GM19239 (cell line): ENCODE measurements around the gene RBM20.
"Not testable (repeated sequence)": the region's sequence is repeated elsewhere in the genome, so short reads cannot be mapped to it uniquely, and the experiment has no call there.

Source experiments
- DNase-seq: peaks from one replicate; pipeline ENCODE4 v3.0.0; 2011; ENCODE audit warnings: low spot score; ENCODE audit not compliant: insufficient read length
- FAIRE-seq: peaks from 2 replicates; lab custom pipeline; 2011; peaks lifted over from hg19 to GRCh38; lab: Jason Lieb, UNC

The RBM20 gene

DNA sequence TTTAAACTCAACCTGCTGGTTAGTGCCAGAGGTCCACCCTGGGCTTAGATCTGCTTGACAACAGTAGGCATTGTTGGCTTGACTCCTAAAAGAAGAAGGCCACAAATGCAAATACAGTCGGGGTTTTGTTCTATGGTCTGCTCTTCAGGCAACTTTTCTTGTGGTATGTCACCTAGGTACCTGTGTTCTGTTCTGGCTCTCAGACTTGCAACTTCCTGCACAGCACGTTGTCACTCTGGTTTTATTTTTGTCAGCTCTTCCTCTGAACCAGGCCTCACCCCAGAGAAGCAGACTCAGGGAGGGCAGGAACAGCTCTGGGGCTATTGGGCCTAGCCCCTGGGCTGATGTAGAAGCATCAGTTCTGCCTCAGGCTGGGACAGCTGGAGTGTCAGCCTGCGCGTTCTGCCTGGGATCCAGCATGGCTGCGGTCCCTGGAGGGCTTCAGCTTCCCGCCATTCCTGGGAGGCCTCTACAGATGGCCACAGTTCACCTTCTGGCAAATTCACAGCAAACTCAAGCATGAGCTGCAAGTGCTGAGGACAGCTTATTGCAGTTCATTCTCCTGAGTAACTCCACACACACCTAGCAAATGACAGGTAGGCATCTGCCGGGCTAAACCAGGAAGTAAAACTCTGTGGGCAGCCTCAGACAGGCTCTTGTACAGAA, 216.6 kb downstream of the RBM20 start:
- DNase-seq: no peak

DNA sequence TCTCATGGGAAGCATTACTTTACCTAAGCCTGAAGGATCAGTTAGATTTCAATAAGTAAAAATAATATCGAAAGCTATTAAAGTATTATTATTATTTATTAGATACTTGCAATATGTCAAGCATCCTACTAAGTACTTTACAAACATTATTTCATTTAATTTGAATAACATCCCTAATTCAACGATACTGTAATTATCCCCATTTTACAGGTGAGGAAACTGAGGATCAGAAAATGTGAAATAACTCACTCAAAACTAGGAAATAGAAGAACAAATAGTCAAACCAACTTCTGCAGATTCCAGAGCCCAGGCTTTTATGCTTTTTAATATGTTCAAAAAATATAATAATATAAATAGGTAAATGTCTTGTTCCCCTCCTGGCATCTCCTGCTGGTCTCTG, 217.3 kb downstream of the RBM20 start:
- DNase-seq (no peak), FAIRE-seq (no peak)

More for the DNA sequence above, 216.6 kb downstream of the RBM20 start:
- peak; percentile 97 for FAIRE-seq

DNA sequence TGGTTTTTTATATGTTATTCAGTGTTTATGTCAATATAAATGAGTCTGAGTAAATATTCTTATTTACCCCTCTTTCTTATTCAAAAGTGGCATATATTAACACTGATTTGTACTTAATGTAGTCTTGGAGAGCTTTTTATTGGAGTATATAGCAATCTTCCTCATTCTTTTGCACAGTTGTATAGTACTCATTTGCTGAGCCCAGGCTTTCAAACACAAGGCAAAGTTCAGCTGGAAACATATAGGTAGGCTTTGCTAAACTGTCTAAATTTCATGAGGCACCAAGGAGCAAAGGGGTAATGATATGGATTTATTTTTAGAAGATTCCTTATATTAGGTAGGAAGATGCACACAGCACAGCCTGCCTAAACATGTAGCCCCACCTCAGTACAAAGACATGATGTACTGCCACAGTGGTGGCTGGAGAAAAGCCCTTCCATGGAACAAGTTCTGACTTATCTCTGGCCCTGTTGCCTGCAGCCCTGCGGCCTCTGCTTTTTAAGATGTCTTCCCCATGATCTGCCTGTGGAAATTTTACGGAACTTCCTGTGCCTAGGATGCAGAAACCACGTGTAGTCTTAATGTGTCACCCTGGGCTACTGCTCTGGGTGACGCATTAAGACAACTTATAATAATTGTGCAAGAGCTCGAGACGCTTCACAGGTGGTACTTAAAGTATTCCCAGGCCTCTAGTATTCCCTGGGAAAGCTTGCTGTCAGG, 218.0 kb downstream of the RBM20 start:
- FAIRE-seq: no peak
- DNase-seq: no peak

DNA sequence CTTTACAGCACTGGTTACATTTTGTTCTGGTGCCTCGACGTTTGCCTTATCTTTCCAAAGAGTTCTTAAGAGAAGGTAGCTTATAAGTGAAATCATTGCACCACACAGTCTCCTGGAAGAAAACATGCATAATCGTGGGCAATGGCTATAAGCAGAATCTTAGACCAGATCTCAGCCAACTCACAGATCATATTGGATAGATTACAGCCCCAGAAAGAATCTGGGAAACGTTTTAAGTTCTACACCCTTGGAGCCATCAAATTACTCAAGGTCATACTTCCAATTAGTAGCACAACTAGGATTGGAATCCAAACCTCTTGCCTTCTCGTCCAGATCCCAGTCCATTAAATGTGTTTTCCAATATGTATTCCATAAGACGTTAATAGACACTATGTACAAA, 218.8 kb downstream of the RBM20 start:
- FAIRE-seq (peak; percentile 37), DNase-seq (no peak)

DNA sequence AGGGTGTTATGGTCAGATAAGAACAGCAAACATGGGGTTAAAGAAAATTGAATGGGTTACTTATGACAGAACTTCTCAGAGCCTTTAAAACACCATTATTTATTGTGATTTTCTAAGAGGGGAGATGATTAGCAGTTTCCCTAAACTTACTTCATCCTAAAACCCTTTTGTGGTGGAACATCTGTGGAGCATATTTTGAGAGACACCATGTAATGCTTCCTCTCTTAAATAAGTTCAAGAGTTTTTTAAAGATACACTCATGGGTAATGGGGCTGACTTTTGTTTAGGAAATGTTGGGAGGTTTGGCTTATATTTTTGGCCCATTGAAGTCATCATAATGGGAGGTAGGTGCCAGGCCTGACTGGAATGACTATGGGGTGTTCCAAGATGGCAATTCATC, 219.2 kb downstream of the RBM20 start:
- DNase-seq (no peak), FAIRE-seq (no peak)

DNA sequence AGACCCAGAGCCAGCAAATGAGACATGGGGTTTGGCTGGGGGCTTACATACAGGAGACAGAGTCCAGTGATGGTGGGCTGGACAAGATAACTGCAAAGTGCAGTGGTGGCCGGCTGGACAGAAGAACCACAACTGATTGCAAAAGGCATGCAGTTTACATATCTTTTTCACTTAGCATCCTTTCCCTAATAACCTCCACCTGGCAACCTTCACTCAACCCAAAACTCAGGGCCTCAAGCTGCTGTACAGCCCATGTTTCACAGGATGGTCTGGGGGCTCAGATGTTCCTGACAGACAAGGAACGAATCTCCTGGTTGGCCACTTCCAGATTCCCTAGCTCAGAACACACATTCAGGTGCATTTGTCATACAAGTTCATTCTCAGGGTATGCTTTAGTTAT, 219.8 kb downstream of the RBM20 start:
- FAIRE-seq: no peak
- no peak for DNase-seq

DNA sequence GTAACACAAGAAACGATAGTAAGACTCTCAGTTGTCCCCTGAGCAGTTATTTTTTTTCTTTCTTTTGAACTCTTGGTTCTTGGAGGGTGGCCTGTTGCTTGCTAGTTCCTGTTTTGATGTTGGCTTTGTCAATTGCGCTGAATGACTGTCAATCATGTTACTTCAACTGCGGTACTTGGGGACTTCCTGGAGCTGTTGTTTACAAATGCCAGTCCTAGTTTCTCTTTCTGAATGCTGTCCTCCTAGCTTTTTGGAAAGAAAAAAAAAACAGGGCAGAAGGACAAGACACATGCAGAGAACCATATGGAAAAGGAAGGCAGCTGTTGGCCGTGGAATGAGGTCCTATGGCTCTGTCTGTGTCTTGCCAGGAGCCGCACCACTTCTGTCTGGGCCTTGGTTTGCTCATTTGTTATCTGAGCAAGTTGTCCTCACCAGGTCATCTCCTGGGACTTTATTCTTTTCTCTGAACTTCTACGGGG, 220.6 kb downstream of the RBM20 start:
- DNase-seq (no peak), FAIRE-seq (peak; percentile 99)

DNA sequence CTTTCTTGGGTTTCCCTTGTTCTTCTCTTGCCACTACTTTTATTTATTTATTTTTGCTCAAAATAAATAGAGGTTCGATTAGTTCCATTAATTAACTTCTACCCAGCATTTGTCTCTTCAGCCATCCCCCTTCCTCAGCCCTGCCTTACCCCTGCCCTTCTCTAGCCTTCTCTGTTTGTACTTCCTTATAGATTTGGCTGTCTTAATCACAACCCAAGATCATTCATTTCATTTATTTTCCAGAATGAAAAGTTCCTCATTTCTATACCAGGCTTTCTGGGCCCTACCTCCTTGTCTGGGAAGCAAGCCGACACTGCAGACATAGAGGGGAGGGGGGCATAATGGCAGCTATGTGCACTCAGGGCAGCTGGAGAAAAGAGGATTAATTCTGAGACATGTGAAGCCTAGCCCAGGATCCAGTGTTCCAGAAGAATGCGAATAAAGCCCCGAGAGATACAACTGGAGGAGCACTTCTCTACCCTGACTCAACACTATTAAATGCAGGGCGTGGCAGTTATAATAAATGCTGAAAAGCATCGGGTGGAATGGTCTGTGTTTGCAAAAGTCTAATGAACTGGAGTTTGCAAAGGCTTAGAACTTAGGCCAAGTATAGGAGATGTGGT, 221.2 kb downstream of the RBM20 start:
- peak; percentile 80 for FAIRE-seq
- DNase-seq: no peak

DNA sequence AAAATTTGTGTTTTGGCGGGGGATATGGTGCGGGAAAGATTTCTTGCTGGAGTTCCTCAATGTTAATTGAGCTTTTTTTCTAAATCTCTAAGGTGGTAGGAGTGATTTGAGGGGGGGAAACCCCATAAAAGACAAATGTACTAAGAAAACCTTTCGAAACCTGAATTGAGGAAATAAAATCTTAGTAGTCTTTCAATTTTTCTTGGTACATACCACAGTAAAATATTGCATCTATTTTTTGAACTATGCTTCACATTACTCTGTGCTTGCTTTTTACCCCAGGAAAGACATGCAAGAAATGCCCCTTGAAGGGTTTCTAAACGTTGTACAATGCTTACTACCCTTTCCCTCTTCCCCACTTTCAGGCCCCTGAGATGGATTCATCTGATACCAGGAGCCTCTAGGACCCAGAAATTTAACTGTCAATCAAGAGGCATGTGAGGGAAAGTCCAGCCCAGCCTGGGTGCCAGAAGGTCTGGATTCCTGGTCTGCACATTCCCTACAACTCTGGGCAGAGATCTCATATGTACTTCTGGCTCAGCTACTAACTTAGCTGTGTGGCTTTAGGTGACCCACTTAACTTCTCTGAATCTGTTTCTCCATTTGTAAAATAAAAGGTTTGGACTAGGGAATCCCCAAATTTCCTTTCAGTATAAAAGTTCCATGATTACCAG, 221.8 kb downstream of the RBM20 start:
- FAIRE-seq (peak; percentile 90), DNase-seq (no peak)

DNA sequence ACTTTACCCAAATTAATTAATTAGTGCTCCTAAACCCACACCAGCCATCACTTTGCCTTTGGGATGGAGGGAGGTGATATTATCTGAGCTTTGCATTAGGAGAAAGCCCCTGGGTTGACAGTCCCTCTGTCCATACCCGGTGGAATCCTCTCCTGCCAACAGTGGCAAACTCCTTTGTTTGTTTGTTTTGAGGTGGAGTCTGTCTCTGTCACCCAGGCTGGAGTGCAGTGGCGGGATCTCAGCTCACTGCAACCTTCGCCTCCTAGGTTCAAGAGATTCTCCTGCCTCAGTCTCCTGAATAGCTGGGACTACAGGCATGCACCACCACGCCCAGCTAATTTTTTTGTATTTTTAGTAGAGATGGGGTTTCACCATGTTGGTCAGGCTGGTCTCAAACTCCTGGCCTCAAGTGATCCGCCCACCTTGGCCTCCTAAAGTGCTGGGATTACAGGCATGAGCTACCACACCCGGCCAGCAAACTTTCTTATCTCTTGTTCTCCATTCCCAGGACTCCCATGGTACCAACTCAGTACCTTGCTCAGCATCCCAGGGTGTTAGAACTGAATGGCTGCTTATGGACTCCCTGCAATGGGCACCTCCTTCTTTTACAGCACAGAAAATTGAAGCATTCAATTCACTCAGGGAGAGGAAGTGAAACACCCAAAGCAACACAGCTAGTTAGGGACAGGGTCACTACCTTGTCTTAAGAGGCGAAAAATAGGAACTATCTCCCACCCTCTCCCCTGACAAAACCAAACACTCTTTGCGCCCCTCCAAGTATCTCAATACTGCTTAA, 223.1 kb downstream of the RBM20 start:
- DNase-seq: not testable (repeated sequence)
- FAIRE-seq: peak; percentile 96

DNA sequence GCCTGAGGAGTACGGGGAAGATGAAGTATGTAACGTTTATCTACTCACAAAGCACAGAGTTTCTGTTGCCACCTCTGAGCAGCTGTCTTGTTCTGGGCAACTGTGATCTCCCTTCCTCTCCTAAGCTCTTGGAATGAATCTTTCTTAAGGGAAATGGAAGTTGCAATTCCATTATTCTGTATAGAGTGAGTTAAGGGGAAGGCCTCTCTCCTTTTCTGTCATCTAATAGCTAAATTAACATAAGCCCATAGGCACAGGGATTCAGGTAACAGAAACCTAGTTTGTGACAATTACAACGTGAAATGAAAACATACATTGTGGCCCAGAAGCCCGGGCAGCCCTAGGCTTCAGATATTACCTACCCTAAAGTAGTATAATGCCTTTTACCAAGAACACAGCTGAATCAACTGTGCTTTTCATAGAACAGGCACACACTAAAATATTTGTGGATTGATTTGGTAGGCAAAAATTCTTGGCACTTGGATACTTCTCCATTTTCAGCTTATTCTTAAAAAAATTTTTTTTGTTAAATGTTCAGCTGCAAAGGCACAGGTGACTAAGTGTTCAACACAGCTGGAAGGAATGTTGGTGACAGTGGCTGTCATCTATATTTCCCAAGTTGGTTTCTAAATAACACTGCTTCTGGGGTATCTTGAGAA, 223.8 kb downstream of the RBM20 start:
- DNase-seq: no peak
- FAIRE-seq: peak; percentile 23

DNA sequence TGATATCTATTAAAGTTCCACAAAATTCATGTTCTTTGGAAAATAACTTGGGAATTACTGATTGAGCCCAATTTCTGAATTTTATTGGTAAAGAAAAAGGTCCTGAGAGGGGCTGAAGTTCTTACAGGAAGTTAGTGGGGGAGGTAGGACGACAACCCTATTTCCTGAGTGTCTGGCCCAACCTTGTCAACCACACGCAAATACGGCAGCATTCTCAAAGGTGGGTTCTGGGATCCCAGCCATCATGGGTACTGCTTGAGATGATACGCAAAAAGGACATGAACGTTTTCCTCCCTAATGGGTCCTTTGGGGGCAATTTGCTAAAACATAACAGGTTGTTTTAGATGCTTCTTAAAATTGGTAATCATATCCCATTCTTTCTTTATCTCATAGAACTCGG, 224.8 kb downstream of the RBM20 start:
- DNase-seq (no peak), FAIRE-seq (peak; percentile 93)

DNA sequence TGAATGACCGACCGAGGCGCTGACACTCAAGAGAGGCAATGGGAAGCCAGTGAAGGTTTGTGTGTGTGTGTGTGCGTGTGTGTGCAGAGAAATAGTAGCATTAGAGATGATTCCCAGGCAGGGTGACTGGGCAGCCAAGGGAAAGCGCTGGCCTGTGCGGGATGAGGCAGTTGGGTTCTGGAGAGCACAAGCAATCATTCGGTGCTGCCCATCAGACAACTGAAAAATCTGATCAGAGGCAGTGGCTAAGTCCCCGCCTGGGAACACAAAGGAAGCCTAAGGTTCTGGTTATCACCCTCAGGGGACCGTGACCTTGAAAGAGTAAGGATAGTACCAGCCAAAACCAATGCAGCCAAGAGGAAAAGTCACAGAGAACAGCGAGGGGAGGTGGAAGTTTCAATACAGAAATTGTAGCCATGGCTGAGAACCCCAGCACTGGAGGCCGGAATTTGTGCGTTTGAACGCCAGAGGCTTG, 226.7 kb downstream of the RBM20 start:
- DNase-seq: no peak
- FAIRE-seq: no peak

DNA sequence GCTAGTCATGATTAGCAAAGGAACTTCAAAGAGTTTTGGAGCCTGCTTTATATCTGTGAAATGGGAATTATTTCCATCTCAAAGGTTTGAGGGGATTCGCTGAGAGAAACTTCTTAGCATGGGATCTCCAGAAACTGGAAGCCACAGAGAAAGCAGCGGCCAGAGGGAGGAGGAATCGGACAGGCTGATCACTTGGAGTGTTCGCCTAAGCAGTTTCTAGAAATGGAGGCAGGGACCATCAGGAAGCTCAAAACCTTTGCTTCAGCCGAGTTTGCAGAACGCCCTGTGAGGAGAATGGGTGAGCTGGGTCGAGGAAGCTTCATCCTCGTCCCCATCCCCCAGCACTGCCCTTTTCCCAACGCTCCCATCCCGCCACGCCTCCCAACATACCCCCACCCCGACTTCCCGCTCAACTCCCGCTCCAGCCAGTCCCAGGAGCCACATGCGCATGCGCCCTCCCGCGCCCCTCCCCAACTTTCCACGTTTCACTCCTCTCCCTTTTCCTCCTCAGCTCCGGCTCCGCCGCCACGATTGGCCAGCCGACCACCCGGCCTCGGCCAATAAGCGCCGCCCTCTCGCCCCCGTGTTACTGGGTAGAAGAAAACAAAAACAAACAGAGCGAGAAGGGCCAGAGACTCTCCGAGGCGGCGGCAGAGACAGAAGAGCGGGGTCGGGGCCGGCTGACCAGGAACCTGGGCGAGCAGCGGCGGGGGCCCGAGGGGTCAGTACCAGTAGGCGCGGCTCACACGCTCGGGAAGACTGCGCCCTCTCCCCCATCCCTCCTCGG, 227.4 kb downstream of the RBM20 start, which contains the start of gene PDCD4:
PDCD4 (plus strand) TSS at position 631 of the 787 bp plus-strand sequence. CDS start 4,100 bp downstream, outside the sequence.
- FAIRE-seq: peak; percentile 95
- peak; percentile 40 for DNase-seq

DNA sequence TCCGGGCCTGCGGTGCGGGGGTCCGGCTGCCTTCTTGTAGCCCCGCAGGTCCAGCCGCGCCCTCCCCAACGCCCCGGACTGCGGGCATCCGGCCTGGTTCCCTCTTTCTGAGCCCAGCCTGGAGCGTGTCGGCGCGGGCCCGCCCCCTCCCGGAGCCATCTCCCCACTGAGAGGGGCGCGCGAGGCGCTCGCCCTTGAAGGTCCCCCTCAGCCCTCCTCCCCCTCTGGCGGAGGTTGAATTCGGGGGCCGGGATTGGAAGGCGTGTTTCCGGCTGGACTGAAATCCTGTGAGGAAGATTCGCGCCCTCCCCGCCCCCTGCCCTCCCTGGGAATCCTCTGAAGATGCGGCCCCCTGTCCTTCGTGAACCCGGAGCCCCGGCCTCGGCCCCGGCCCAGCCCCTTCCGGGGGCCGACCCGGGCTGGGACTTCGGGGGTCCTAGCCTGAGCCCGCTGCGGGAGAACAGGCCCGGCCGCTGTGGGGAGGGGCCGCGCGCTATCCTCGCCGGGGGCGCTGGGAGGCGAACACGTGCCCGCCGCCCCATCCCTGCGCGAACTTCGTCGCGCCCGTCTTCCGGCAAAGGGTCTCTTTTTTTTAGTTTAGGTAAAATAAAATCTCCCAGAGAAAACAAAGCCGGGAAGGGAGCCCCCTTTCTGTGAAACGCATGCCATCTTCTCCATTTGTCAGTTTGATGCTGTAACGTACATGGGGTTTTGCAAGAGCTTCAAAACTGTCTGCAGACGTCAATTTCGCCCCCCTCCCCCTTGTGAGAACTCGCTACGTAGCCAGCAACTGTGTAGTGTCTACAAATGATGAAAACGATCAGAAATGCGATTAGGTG, 228.2 kb downstream of the RBM20 start:
- FAIRE-seq (peak; percentile 87), DNase-seq (no peak)

DNA sequence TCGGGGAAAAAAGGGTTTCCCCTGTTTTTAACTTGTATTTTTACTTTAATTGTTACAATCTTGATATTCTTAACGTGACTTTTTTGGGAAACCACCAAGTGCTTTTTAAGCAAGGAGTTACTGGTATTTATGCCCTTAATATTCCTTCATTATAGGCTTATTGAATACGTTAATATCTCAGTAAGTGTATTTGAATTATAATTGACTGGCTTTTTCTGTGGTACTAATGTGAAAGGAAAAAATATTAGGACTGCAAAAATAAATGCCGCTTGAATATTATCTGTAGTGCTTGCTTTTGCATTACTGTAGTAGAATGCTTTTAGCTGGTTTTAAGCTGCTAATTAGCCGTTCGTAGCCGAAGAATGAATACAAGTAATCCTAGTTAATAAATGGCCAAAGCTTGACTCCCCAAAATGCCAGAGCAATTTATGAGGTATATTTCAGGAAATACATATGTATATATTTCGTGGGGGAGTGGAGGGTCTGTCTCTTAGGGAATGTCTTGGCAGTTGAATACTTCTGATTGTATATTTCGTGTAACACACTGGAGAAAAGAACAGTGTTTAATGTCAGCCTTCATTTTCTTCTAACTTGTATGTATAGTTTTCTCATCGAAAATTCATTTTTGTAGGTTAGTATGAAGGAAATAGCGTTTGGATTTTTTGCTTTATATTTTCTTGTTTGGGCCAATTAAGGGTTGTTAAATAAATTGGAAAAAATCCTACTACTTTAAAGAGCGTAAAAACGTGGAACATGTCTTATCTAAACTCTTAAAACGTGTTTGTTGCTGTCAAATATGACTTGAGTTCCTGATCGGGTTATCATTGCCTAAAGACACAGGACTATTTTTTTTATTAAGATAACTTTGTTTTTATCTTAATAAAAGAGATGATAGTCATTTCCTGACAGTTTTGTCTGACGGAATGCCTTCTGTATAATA, 229.1 kb downstream of the RBM20 start:
- FAIRE-seq: no peak
- no peak for DNase-seq
